Hepatocyte (in vitro differentiated cells): ENCODE measurements around the gene RBM18. TPM values are rescaled to one million over a fixed set of nuclear protein-coding genes. Genes with fewer than 3 reads are reported as not detected.

ENCODE experiments used
- DNase-seq: peaks from one replicate; pipeline ENCODE4 v3.0.0-alpha.2; 2016; ENCODE audit warnings: low spot score
- H2AFZ ChIP-seq: fragments of 200-600 bp; sonication (generic); 2 replicates; pipeline ENCODE4 v1.6.0; 2016; ENCODE audit warnings: antibody characterized with exemption, mild to moderate bottlenecking
- H3K27ac ChIP-seq: fragments of 200-600 bp; sonication (generic); 2 replicates; pipeline ENCODE4 v1.5.1; 2016; ENCODE audit warnings: mild to moderate bottlenecking
- H3K27me3 ChIP-seq: fragments of 200-600 bp; sonication (generic); 2 replicates; pipeline ENCODE4 v1.6.1; 2016
- H3K36me3 ChIP-seq: fragments of 200-600 bp; sonication (generic); replicated peaks from 2 replicates; pipeline ENCODE4 v1.5.1; 2016; ENCODE audit warnings: low read depth; ENCODE audit not compliant: insufficient read depth
- H3K4me1 ChIP-seq: fragments of 200-600 bp; sonication (generic); 2 replicates; pipeline ENCODE4 v1.5.1; 2016; ENCODE audit warnings: mild to moderate bottlenecking, moderate library complexity; ENCODE audit not compliant: insufficient read depth
- H3K4me2 ChIP-seq: fragments of 200-600 bp; sonication (generic); 2 replicates; pipeline ENCODE4 v1.6.0; 2016
- H3K4me3 ChIP-seq: fragments of 200-600 bp; sonication (generic); 2 replicates; pipeline ENCODE4 v1.5.1; 2016; ENCODE audit warnings: mild to moderate bottlenecking
- H3K79me2 ChIP-seq: fragments of 200-600 bp; sonication (generic); 2 replicates; pipeline ENCODE4 v1.6.0; 2017; ENCODE audit warnings: mild to moderate bottlenecking
- H3K9me2 ChIP-seq: fragments of 200-600 bp; sonication (generic); replicated peaks from 2 replicates; pipeline ENCODE4 v1.6.0; 2017; ENCODE audit warnings: mild to moderate bottlenecking; ENCODE audit not compliant: insufficient read depth
- H3K9me3 ChIP-seq: fragments of 200-600 bp; sonication (generic); 2 replicates; pipeline ENCODE4 v1.5.1; 2016; ENCODE audit warnings: low read depth, mild to moderate bottlenecking
- H4K20me1 ChIP-seq: fragments of 200-600 bp; sonication (generic); 2 replicates; pipeline ENCODE4 v1.6.0; 2016; ENCODE audit warnings: mild to moderate bottlenecking; ENCODE audit not compliant: insufficient read depth, poor library complexity, severe bottlenecking
- EZH2 ChIP-seq: fragments of 200-600 bp; sonication (generic); IDR thresholded peaks from 2 replicates; pipeline ENCODE4 v1.6.1; 2016; ENCODE audit warnings: antibody characterized with exemption, mild to moderate bottlenecking, borderline replicate concordance
- EZH2phosphoT487 ChIP-seq: fragments of 200-600 bp; sonication (generic); IDR thresholded peaks from one replicate; pipeline ENCODE4 v1.6.1; 2018; ENCODE audit warnings: antibody characterized with exemption, mild to moderate bottlenecking, low read depth, moderate library complexity; ENCODE audit not compliant: unreplicated experiment, severe bottlenecking
- WGBS: methylation state at CpG from one replicate; pipeline ENCODE4 v1.1.6; 2016; ENCODE audit warnings: low lambda C conversion rate; ENCODE audit errors: missing lambda C conversion rate; 5-methylcytosine and 5-hydroxymethylcytosine counted together
- polyA plus RNA-seq: library from polyadenylated mRNA; unstranded; fragments of >200 nt; fragmentation: Nextera tagmentation; extraction: Ambion mirVana; gene quantifications from 2 replicates; pipeline ENCODE4 v1.2.1, GENCODE V29; 2016
- total RNA-seq: library from RNA; depleted of rRNA; stranded (reverse); fragments of >200 nt; gene quantifications from 2 replicates; pipeline ENCODE4 v1.2.3, GENCODE V29; 2014
- TF ChIP-seq, protein P1 (sequence below): fragments of 200-600 bp; sonication (generic); IDR thresholded peaks from 2 replicates; pipeline ENCODE4 v1.5.1; 2016; ENCODE audit warnings: antibody characterized with exemption, mild to moderate bottlenecking; ENCODE audit not compliant: poor library complexity

RBM18 gene
- total and polyA plus RNA-seq, 2 experiments from 2014 or later, result 15.9 to 22.0 TPM

DNA sequence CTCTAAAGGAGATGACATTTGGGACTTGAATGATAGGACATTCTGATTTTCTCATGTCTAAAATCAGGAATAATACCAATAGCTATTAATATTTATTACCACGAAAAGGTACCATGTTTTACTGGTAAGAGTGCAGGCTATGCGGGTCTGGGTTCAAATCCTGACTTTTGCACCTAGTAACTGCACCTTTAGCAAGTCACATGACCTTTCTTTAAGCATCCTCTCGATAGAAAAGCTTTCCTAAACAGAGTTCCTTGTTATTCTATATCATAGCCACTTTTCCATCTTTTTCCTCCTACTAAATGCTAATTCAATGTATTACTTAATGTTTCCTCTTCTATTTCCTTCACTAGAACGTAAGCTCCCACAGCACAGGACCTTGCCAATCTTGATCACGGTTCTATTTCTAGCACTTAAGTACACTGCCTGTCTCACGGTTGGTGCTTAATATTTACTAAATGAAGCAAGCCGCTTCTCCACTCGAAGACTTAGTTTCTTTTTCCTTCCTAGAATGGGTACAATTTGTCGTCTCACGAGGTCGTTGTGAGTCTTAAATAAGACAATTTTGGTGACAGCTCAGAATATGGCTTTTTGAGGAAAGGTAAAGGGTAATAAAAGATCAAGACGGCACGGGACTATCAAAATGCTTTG, 816 bp downstream of the RBM18 start:
- Histone ChIP-seq H3K4me3 (peak overlapping the region; percentile 85), H4K20me1 (no peaks in the 10 kb centered on the region), H3K36me3 (no peaks in the 10 kb centered on the region), H3K4me1 (peaks cover 29% of the 10 kb centered on the region), H2AFZ (peak overlapping the region; percentile 92), H3K9me2 (no peaks in the 10 kb centered on the region), H3K79me2 (peaks cover 66% of the 10 kb centered on the region), H3K27ac (peak overlapping the region; percentile 96), H3K4me2 (peak overlapping the region; percentile 91), H3K9me3 (no peaks in the 10 kb centered on the region), H3K27me3 (no peaks in the 10 kb centered on the region)
- 29% methylated on average over 13 of the region's 13 CpGs for WGBS
- peak; percentile 6 for DNase-seq
- TF ChIP-seq, protein P1, sequence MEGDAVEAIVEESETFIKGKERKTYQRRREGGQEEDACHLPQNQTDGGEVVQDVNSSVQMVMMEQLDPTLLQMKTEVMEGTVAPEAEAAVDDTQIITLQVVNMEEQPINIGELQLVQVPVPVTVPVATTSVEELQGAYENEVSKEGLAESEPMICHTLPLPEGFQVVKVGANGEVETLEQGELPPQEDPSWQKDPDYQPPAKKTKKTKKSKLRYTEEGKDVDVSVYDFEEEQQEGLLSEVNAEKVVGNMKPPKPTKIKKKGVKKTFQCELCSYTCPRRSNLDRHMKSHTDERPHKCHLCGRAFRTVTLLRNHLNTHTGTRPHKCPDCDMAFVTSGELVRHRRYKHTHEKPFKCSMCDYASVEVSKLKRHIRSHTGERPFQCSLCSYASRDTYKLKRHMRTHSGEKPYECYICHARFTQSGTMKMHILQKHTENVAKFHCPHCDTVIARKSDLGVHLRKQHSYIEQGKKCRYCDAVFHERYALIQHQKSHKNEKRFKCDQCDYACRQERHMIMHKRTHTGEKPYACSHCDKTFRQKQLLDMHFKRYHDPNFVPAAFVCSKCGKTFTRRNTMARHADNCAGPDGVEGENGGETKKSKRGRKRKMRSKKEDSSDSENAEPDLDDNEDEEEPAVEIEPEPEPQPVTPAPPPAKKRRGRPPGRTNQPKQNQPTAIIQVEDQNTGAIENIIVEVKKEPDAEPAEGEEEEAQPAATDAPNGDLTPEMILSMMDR, result no peak
- TF ChIP-seq EZH2 (no peak), EZH2phosphoT487 (no peak)

DNA sequence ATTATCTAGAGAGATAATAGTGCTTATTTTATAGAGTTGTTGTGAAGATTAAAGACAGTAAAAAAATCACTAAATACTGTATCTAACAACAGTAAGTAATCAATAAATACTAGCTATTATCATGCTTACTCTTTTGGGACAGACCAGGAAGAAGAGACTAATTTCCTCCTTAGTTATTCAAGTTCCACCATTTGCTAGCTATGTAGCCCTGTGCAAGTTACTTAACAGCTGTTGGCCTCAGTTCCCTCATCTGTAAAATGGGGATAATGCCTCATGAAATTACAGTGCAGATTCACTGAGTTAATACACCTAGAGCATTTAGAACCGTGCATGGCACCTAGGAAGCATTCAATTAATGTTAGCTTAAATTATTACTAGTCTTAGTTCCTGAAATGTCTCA, 2.6 kb downstream of the RBM18 start:
- peaks cover 66% of the 10 kb centered on the region for H3K79me2 ChIP-seq
- no peak for DNase-seq
- TF ChIP-seq EZH2phosphoT487, result no peak
- TF ChIP-seq, protein P1, result no peak
- TF ChIP-seq EZH2, result no peak
- H3K4me3 ChIP-seq, result no peak overlapping the region
- H3K4me2 ChIP-seq, result peak overlapping the region; percentile 29
- H3K4me1 ChIP-seq, result peaks cover 29% of the 10 kb centered on the region
- H3K9me2 ChIP-seq, result no peaks in the 10 kb centered on the region
- H2AFZ ChIP-seq, result no peak overlapping the region
- 100% methylated on average over 1 of the region's 1 CpG for WGBS
- no peaks in the 10 kb centered on the region for H3K36me3 ChIP-seq
- H3K27me3 ChIP-seq, result no peaks in the 10 kb centered on the region
- H3K27ac ChIP-seq, result peak overlapping the region; percentile 34
- peaks cover 8% of the 10 kb centered on the region for H4K20me1 ChIP-seq
- H3K9me3 ChIP-seq, result no peaks in the 10 kb centered on the region

DNA sequence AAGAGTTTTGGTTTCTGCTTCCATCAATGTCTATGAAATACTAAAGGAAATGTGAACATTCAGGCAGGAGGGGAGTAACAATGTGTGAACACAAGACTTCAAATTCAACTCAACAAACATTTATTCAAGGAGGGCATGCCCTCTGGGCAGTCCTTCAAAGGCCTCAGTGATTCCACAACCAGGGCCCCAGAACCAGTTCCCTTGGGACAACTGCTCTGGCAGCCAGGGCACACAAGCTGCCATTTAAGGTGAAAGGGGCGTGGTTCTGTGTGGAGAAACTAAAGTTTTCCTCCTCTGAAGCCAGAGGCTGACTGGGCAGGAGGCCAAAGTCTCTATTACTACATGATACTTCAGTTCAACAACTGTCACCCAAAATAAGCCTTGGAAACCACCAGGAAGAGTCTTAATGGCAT, 3.2 kb downstream of the RBM18 start:
- Histone ChIP-seq H3K4me1 (peaks cover 29% of the 10 kb centered on the region), H4K20me1 (peaks cover 8% of the 10 kb centered on the region), H3K27me3 (no peaks in the 10 kb centered on the region), H3K79me2 (peaks cover 62% of the 10 kb centered on the region), H3K4me3 (no peak overlapping the region), H3K4me2 (peak overlapping the region; percentile 29), H2AFZ (no peak overlapping the region), H3K9me2 (no peaks in the 10 kb centered on the region), H3K9me3 (no peaks in the 10 kb centered on the region), H3K27ac (no peak overlapping the region), H3K36me3 (no peaks in the 10 kb centered on the region)
- DNase-seq, result peak; percentile 88
- no peak for TF ChIP-seq EZH2
- TF ChIP-seq EZH2phosphoT487, result no peak
- TF ChIP-seq, protein P1, result no peak
- WGBS, result 79% methylated on average over 1 of the region's 1 CpG
